Sciatic nerve (tissue), 2 donors: ENCODE results near the gene GAS2. TPM values are rescaled to one million over a fixed set of nuclear protein-coding genes. Genes with fewer than 3 reads are reported as not detected.
A peak's percentile ranks its signal among the peaks of the same experiment; 100 is the strongest.

Source experiments
- ATAC-seq: fragments of 200-7000 bp; cut with Tn5 transposase; one replicate; pipeline ENCODE4 v1.9.1; 2020; ENCODE audit warnings: mild to moderate bottlenecking, moderate library complexity
- DNase-seq: peaks from one replicate; pipeline ENCODE4 v3.0.0-alpha.2; 2020; ENCODE audit warnings: low spot score
- intact Hi-C: fragments of 100-400 bp; cut with DNase I; formaldehyde crosslinking; loops from one replicate; pipeline ENCODE4 v1.14.2; 2022
- total RNA-seq: library from RNA; stranded (reverse); fragmentation: NEBNext Ultra II Directional; extraction: Animal tissue kit (Norgen Biotek cat#: 25700); gene quantifications from one replicate; pipeline ENCODE4 v1.2.1, GENCODE V29; 2021
- donor health status: DM: no; HTN: no; CAD: no.
- donor health status: DM: no; HTN: no; CAD: no.

GAS2 gene
- total RNA-seq, 1 donor from 2014 or later = 22.1 TPM

GRCh38 chr11:22774716-22775115 is 108.3 kb downstream of the GAS2 start:
- DNase-seq = no peak
- intact Hi-C loops = no loop called here

GRCh38 chr11:22775248-22775647 is 108.8 kb downstream of the GAS2 start:
- DNase-seq (no peak), ATAC-seq (no peak)
- intact Hi-C loops = no loop called here

More at GRCh38 chr11:22774716-22775115, 108.3 kb downstream of the GAS2 start:
- ATAC-seq = no peak

- DNase-seq = no peak
- intact Hi-C loops = no loop called here
- peak; percentile 70 for ATAC-seq
Observed at GRCh38 chr11:22778642-22779041, 112.2 kb downstream of the GAS2 start.

GRCh38 chr11:22779850-22780249 is 113.4 kb downstream of the GAS2 start:
- no peak for ATAC-seq
- intact Hi-C loops = no loop called here
- DNase-seq = no peak

GRCh38 chr11:22780952-22781593 is 114.7 kb downstream of the GAS2 start:
- intact Hi-C loops = no loop called here
- no peak for DNase-seq
- ATAC-seq = no peak

GRCh38 chr11:22785251-22785650 is 118.8 kb downstream of the GAS2 start:
- intact Hi-C loops = no loop called here
- no peak for ATAC-seq
- DNase-seq = no peak

- ATAC-seq (no peak), DNase-seq (no peak)
- intact Hi-C loops = no loop called here
Observed at GRCh38 chr11:22786475-22786874, 120.1 kb downstream of the GAS2 start.

- DNase-seq (no peak), ATAC-seq (no peak)
- intact Hi-C loops = no loop called here
Observed at GRCh38 chr11:22787055-22787454, 120.6 kb downstream of the GAS2 start.

GRCh38 chr11:22787551-22788162 is 121.2 kb downstream of the GAS2 start:
- DNase-seq (no peak), ATAC-seq (peak; percentile 36)
- intact Hi-C loops = no loop called here

- intact Hi-C loops = no loop called here
- DNase-seq (no peak), ATAC-seq (peak; percentile 84)
Observed at GRCh38 chr11:22792497-22792896, 126.1 kb downstream of the GAS2 start.

GRCh38 chr11:22795914-22796313 is 129.5 kb downstream of the GAS2 start:
- ATAC-seq (no peak), DNase-seq (no peak)
- intact Hi-C loops = no loop called here

GRCh38 chr11:22797047-22797446 is 130.6 kb downstream of the GAS2 start:
- no peak for ATAC-seq
- intact Hi-C loops = no loop called here
- no peak for DNase-seq

GRCh38 chr11:22798901-22799300 is 132.5 kb downstream of the GAS2 start:
- DNase-seq (no peak), ATAC-seq (no peak)
- intact Hi-C loops = no loop called here

- intact Hi-C loops = no loop called here
- ATAC-seq (no peak), DNase-seq (no peak)
Observed at GRCh38 chr11:22800482-22800881, 134.1 kb downstream of the GAS2 start.

GRCh38 chr11:22802861-22803260 is 136.4 kb downstream of the GAS2 start:
- ATAC-seq = no peak

GRCh38 chr11:22807391-22807790 is 141.0 kb downstream of the GAS2 start:
- intact Hi-C loops = no loop called here
- ATAC-seq (no peak), DNase-seq (no peak)

More at GRCh38 chr11:22802861-22803260, 136.4 kb downstream of the GAS2 start:
- no peak for DNase-seq
- intact Hi-C loops = no loop called here

GRCh38 chr11:22807855-22808570 is 141.6 kb downstream of the GAS2 start:
- intact Hi-C loops = no loop called here
- DNase-seq (no peak), ATAC-seq (no peak)

GRCh38 chr11:22808571-22809197 is 142.3 kb downstream of the GAS2 start:
- ATAC-seq (no peak), DNase-seq (no peak)
- intact Hi-C loops = no loop called here

GRCh38 chr11:22809893-22810292 is 143.5 kb downstream of the GAS2 start:
- ATAC-seq = no peak
- intact Hi-C loops = no loop called here
- DNase-seq = no peak

GRCh38 chr11:22822203-22822602 is 155.8 kb downstream of the GAS2 start:
- intact Hi-C loops = no loop called here
- DNase-seq (no peak), ATAC-seq (no peak)
